HepG2 (cell line): ENCODE results near the gene METTL16. TPM values are rescaled to one million over a fixed set of nuclear protein-coding genes. Genes with fewer than 3 reads are reported as not detected.

Experiments
- GABPB1 ChIP-seq: IDR thresholded peaks from 2 replicates; pipeline ENCODE4 v1.6.1; 2016; ENCODE audit warnings: mild to moderate bottlenecking, missing genetic modification reagents, moderate library complexity, missing compliant biosample characterization
- HMG20B ChIP-seq: conservative IDR thresholded peaks from 2 replicates; pipeline ENCODE4 v1.6.1; 2016; ENCODE audit warnings: missing genetic modification reagents, missing compliant biosample characterization
- KLF12 ChIP-seq: sonication (generic); formaldehyde crosslinking; IDR thresholded peaks from 2 replicates; pipeline ENCODE4 v1.4.0; 2020; ENCODE audit warnings: missing genetic modification reagents, borderline replicate concordance
- MXI1 ChIP-seq: IDR thresholded peaks from 3 replicates; pipeline ENCODE4 v1.6.1; 2012; ENCODE audit warnings: low read depth, low read length, inconsistent platforms, borderline replicate concordance
- ZBTB3 ChIP-seq: sonication (generic); formaldehyde crosslinking; IDR thresholded peaks from 2 replicates; pipeline ENCODE4 v1.4.0; 2020; ENCODE audit warnings: low read depth, mild to moderate bottlenecking, moderate library complexity, missing genetic modification reagents, borderline replicate concordance
- ZMYM2 ChIP-seq: sonication (generic); formaldehyde crosslinking; IDR thresholded peaks from 2 replicates; pipeline ENCODE4 v1.8.0; 2022; ENCODE audit warnings: mild to moderate bottlenecking, missing genetic modification reagents
- ZNF776 ChIP-seq: sonication (generic); formaldehyde crosslinking; IDR thresholded peaks from 2 replicates; pipeline ENCODE4 v1.4.0; 2020; ENCODE audit warnings: mild to moderate bottlenecking, missing genetic modification reagents
- ZSCAN25 ChIP-seq: sonication (generic); formaldehyde crosslinking; IDR thresholded peaks from 2 replicates; pipeline ENCODE4 v1.8.0; 2022; ENCODE audit warnings: mild to moderate bottlenecking, missing genetic modification reagents
- polyA plus RNA-seq, 8 experiments: library from polyadenylated mRNA; depleted of rRNA in 3 of 8; stranded (reverse) in 7 of 8; unstranded in 1 of 8; fragments of >200 nt; fragmentation: Illumina TruSeq in 4 of 8; extraction: Trizol in 4 of 8; gene quantifications; 2 replicates each; pipeline versions ENCODE4 v1.2.1 to v1.2.3, GENCODE V29; 2011 to 2016; ENCODE audit warnings: low read depth in 4 of 8, missing spikeins in 1 of 8, mixed read lengths in 1 of 8; ENCODE audit not compliant: insufficient read depth in 1 of 8
- total RNA-seq, 5 experiments: library from RNA; depleted of rRNA; stranded (reverse); fragments of >200 nt; fragmentation: Illumina TruSeq; extraction: Trizol; gene quantifications; 2 replicates each; pipeline ENCODE4 v1.2.3, GENCODE V29; 2016; ENCODE audit warnings: low read depth in 1 of 5
- TF ChIP-seq, protein P1 (sequence below): IDR thresholded peaks from 2 replicates; pipeline ENCODE4 v1.6.1; 2016; ENCODE audit warnings: mild to moderate bottlenecking
- TF ChIP-seq, protein P2 (sequence below), 2 experiments: IDR thresholded peaks; 2 replicates each; pipeline ENCODE4 v1.6.1; 2011 to 2012; ENCODE audit warnings: low read length in 2 of 2, borderline replicate concordance in 1 of 2, low read depth in 1 of 2, mild to moderate bottlenecking in 1 of 2, moderate library complexity in 1 of 2
- TF ChIP-seq, protein P3 (sequence below): sonication (generic); formaldehyde crosslinking; IDR thresholded peaks from 2 replicates; pipeline ENCODE4 v1.4.0; 2020; ENCODE audit warnings: missing genetic modification reagents
- TF ChIP-seq, protein P4 (sequence below): sonication (generic); formaldehyde crosslinking; IDR thresholded peaks from 2 replicates; pipeline ENCODE4 v1.4.0; 2020; ENCODE audit warnings: missing genetic modification reagents, borderline replicate concordance
- TF ChIP-seq, protein P5 (sequence below): sonication (generic); formaldehyde crosslinking; IDR thresholded peaks from 2 replicates; pipeline ENCODE4 v1.8.0; 2022; ENCODE audit warnings: missing genetic modification reagents, mild to moderate bottlenecking, moderate library complexity, borderline replicate concordance
- TF ChIP-seq, protein P6 (sequence below): sonication (generic); formaldehyde crosslinking; IDR thresholded peaks from 2 replicates; pipeline ENCODE4 v1.4.0; 2020; ENCODE audit warnings: missing genetic modification reagents

The METTL16 gene
- total and polyA plus RNA-seq, 2 of the 13 experiments (the other 11 are each of a cell fraction or from before 2014, with no cell fraction given), result 11.6 to 18.5 TPM

DNA sequence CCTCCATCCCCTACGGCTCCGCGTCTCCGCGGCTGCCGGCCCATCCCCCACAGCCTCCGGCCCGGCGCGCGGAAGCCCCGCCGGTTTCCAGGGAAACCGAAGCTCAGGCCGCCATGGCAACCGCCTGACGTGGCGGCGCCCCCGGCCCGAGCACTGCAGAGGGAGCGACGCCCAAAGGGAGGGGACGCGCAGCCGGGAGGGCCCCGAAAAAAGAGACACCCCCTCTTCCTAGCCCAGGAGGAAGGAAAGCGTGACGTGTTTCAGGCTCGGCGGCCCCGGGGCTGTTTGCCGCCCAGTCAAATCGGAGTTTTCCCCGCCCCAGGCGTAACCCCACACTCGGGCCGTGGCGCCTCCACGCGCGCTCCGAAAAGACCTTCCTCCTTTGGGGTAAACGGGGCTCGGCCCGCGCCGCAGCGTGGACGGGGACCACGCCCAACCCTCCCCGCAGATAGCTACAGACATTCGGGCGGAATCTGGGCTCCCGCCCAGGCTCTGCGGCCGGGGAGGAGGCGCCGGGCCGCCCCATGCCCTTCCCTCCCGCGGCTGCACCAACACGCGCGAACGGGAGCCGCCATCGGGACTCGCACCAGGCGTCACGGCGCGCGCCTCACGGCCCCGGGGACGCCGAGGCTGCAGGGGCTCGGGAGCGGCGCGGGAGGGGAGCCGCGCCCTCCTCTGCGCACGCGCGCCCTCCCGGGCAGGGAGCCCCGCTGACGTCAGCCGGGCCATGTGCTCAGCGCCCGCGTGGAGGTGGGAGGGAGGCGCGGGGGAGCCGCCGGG is 118.3 kb downstream of the METTL16 start (continued):
- TF ChIP-seq, protein P1, sequence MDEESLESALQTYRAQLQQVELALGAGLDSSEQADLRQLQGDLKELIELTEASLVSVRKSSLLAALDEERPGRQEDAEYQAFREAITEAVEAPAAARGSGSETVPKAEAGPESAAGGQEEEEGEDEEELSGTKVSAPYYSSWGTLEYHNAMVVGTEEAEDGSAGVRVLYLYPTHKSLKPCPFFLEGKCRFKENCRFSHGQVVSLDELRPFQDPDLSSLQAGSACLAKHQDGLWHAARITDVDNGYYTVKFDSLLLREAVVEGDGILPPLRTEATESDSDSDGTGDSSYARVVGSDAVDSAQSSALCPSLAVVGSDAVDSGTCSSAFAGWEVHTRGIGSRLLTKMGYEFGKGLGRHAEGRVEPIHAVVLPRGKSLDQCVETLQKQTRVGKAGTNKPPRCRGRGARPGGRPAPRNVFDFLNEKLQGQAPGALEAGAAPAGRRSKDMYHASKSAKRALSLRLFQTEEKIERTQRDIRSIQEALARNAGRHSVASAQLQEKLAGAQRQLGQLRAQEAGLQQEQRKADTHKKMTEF (CRISPR knock-in tag), result peak; percentile 13; the same call in 1 of the 2 replicates
- TF ChIP-seq ZNF776 (CRISPR knock-in tag), result 0 out of 2 replicates have a peak, but pooled peaks have one; percentile 32
- TF ChIP-seq, protein P2, sequence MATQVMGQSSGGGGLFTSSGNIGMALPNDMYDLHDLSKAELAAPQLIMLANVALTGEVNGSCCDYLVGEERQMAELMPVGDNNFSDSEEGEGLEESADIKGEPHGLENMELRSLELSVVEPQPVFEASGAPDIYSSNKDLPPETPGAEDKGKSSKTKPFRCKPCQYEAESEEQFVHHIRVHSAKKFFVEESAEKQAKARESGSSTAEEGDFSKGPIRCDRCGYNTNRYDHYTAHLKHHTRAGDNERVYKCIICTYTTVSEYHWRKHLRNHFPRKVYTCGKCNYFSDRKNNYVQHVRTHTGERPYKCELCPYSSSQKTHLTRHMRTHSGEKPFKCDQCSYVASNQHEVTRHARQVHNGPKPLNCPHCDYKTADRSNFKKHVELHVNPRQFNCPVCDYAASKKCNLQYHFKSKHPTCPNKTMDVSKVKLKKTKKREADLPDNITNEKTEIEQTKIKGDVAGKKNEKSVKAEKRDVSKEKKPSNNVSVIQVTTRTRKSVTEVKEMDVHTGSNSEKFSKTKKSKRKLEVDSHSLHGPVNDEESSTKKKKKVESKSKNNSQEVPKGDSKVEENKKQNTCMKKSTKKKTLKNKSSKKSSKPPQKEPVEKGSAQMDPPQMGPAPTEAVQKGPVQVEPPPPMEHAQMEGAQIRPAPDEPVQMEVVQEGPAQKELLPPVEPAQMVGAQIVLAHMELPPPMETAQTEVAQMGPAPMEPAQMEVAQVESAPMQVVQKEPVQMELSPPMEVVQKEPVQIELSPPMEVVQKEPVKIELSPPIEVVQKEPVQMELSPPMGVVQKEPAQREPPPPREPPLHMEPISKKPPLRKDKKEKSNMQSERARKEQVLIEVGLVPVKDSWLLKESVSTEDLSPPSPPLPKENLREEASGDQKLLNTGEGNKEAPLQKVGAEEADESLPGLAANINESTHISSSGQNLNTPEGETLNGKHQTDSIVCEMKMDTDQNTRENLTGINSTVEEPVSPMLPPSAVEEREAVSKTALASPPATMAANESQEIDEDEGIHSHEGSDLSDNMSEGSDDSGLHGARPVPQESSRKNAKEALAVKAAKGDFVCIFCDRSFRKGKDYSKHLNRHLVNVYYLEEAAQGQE (IDR thresholded peaks at IDR 0.05; ENCODE audit: borderline replicate concordance in 1 of 2, low read depth in 1 of 2, low read length in 2 of 2), result no peak
- TF ChIP-seq, protein P3, sequence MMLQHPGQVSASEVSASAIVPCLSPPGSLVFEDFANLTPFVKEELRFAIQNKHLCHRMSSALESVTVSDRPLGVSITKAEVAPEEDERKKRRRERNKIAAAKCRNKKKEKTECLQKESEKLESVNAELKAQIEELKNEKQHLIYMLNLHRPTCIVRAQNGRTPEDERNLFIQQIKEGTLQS (CRISPR knock-in tag), result 0 out of 2 replicates have a peak, but pooled peaks have one; percentile 20
- TF ChIP-seq, protein P4, sequence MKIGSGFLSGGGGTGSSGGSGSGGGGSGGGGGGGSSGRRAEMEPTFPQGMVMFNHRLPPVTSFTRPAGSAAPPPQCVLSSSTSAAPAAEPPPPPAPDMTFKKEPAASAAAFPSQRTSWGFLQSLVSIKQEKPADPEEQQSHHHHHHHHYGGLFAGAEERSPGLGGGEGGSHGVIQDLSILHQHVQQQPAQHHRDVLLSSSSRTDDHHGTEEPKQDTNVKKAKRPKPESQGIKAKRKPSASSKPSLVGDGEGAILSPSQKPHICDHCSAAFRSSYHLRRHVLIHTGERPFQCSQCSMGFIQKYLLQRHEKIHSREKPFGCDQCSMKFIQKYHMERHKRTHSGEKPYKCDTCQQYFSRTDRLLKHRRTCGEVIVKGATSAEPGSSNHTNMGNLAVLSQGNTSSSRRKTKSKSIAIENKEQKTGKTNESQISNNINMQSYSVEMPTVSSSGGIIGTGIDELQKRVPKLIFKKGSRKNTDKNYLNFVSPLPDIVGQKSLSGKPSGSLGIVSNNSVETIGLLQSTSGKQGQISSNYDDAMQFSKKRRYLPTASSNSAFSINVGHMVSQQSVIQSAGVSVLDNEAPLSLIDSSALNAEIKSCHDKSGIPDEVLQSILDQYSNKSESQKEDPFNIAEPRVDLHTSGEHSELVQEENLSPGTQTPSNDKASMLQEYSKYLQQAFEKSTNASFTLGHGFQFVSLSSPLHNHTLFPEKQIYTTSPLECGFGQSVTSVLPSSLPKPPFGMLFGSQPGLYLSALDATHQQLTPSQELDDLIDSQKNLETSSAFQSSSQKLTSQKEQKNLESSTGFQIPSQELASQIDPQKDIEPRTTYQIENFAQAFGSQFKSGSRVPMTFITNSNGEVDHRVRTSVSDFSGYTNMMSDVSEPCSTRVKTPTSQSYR (CRISPR knock-in tag), result peak; percentile 75
- no peak for TF ChIP-seq HMG20B (CRISPR knock-in tag)
- TF ChIP-seq, protein P5, sequence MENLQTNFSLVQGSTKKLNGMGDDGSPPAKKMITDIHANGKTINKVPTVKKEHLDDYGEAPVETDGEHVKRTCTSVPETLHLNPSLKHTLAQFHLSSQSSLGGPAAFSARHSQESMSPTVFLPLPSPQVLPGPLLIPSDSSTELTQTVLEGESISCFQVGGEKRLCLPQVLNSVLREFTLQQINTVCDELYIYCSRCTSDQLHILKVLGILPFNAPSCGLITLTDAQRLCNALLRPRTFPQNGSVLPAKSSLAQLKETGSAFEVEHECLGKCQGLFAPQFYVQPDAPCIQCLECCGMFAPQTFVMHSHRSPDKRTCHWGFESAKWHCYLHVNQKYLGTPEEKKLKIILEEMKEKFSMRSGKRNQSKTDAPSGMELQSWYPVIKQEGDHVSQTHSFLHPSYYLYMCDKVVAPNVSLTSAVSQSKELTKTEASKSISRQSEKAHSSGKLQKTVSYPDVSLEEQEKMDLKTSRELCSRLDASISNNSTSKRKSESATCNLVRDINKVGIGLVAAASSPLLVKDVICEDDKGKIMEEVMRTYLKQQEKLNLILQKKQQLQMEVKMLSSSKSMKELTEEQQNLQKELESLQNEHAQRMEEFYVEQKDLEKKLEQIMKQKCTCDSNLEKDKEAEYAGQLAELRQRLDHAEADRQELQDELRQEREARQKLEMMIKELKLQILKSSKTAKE (CRISPR knock-in tag), result 0 out of 2 replicates have a peak, but pooled peaks have one; percentile 18
- TF ChIP-seq KLF12 (CRISPR knock-in tag), result 0 out of 2 replicates have a peak, but pooled peaks have one; percentile 31
- TF ChIP-seq MXI1, result peak; percentile 68; the same call in 1 of the 3 replicates
- TF ChIP-seq ZMYM2 (CRISPR knock-in tag), result no peak
- TF ChIP-seq, protein P6, sequence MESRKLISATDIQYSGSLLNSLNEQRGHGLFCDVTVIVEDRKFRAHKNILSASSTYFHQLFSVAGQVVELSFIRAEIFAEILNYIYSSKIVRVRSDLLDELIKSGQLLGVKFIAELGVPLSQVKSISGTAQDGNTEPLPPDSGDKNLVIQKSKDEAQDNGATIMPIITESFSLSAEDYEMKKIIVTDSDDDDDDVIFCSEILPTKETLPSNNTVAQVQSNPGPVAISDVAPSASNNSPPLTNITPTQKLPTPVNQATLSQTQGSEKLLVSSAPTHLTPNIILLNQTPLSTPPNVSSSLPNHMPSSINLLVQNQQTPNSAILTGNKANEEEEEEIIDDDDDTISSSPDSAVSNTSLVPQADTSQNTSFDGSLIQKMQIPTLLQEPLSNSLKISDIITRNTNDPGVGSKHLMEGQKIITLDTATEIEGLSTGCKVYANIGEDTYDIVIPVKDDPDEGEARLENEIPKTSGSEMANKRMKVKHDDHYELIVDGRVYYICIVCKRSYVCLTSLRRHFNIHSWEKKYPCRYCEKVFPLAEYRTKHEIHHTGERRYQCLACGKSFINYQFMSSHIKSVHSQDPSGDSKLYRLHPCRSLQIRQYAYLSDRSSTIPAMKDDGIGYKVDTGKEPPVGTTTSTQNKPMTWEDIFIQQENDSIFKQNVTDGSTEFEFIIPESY, result peak; percentile 64
- TF ChIP-seq ZSCAN25 (CRISPR knock-in tag), result no peak
- TF ChIP-seq ZBTB3 (CRISPR knock-in tag), result no peak
- no peak for TF ChIP-seq GABPB1 (CRISPR knock-in tag)
